GM19099 (cell line): Measurements from ENCODE around the gene PHLDB3.

Experiments used
- POLR2A ChIP-seq: IDR thresholded peaks from 3 replicates; pipeline ENCODE4 v1.6.1; 2011; ENCODE audit warnings: low read depth; ENCODE audit not compliant: insufficient read length; ENCODE audit errors: extremely low read depth

Gene PHLDB3

GRCh38 chr19:43465468-43466120 lies 39.0 kb downstream of the PHLDB3 start, which contains the start of gene LYPD3:
TSS of gene LYPD3 (minus strand) at chr19:43465608. CDS start at chr19:43465571, 37 bp downstream.
- TF ChIP-seq POLR2A: no peak

GRCh38 chr19:43464134-43464775 lies 40.3 kb downstream of the PHLDB3 start:
- TF ChIP-seq POLR2A: no peak

GRCh38 chr19:43463381-43464133 lies 41.0 kb downstream of the PHLDB3 start:
- TF ChIP-seq POLR2A: no peak

GRCh38 chr19:43462785-43463380 lies 41.7 kb downstream of the PHLDB3 start:
- no peak for TF ChIP-seq POLR2A

GRCh38 chr19:43462383-43462782 lies 42.2 kb downstream of the PHLDB3 start:
- TF ChIP-seq POLR2A: no peak

GRCh38 chr19:43461303-43461702 lies 43.2 kb downstream of the PHLDB3 start:
- TF ChIP-seq POLR2A: no peak

GRCh38 chr19:43460362-43461016 lies 44.1 kb downstream of the PHLDB3 start:
- no peak for TF ChIP-seq POLR2A

- no peak for TF ChIP-seq POLR2A
Measured at GRCh38 chr19:43457809-43458208, 46.7 kb downstream of the PHLDB3 start.

GRCh38 chr19:43455321-43456113 lies 49.0 kb downstream of the PHLDB3 start:
- TF ChIP-seq POLR2A: no peak

- TF ChIP-seq POLR2A: no peak
Measured at GRCh38 chr19:43454031-43454430, 50.5 kb downstream of the PHLDB3 start.

- TF ChIP-seq POLR2A: no peak
Measured at GRCh38 chr19:43452582-43452981, 52.0 kb downstream of the PHLDB3 start.

GRCh38 chr19:43450545-43450997 lies 54.0 kb downstream of the PHLDB3 start:
- TF ChIP-seq POLR2A: no peak

GRCh38 chr19:43447655-43448054 lies 56.9 kb downstream of the PHLDB3 start:
- TF ChIP-seq POLR2A: no peak

- TF ChIP-seq POLR2A: no peak
Measured at GRCh38 chr19:43446746-43447489, 57.6 kb downstream of the PHLDB3 start.

- no peak for TF ChIP-seq POLR2A
Measured at GRCh38 chr19:43445426-43445825, 59.1 kb downstream of the PHLDB3 start.
